Mesenteric fat pad (tissue), 1 donor: ENCODE measurements around the gene ANKRD6. TPM values are rescaled to one million over a fixed set of nuclear protein-coding genes. Genes with fewer than 3 reads are reported as not detected.

ENCODE experiments used
- DNase-seq: peaks from one replicate; pipeline ENCODE4 v3.0.0-alpha.2; 2020; ENCODE audit warnings: low spot score
- total RNA-seq: library from RNA; stranded (reverse); fragmentation: NEBNext Ultra II Directional; extraction: Animal tissue kit (Norgen Biotek cat#: 25700); gene quantifications from one replicate; pipeline ENCODE4 v1.2.1, GENCODE V29; 2021
- donor health status: DM: yes; HTN: yes; CAD: no.

Gene ANKRD6
- total RNA-seq, 1 donor from 2014 or later = 7.1 TPM

- no peak for DNase-seq
These were observed 31.3 kb downstream of the ANKRD6 start for GRCh38 chr6:89464295-89464694.

DNA sequence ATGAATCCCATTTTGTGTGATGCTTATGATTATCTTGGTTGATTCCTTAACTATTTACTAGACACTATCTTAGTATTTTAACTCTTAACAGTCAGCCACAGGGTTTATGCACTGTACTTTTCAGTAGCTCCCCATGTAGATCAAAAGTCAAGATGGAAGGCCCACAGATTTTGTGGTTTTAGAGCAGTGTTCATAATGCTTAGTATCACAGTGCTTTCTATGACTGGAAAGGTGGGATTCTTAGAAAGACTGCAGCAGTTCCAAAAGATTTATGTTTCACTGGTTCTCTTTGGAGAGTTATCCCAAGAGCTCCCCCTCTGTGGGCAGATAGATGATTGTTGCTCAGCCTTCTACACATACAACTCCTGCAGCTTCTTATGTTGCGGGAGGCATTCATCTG, 34.5 kb downstream of the ANKRD6 start:
- no peak for DNase-seq

GRCh38 chr6:89468998-89469397, 36.0 kb downstream of the ANKRD6 start:
- no peak for DNase-seq

- DNase-seq = no peak
These were observed 38.4 kb downstream of the ANKRD6 start for GRCh38 chr6:89471287-89471867.

DNA sequence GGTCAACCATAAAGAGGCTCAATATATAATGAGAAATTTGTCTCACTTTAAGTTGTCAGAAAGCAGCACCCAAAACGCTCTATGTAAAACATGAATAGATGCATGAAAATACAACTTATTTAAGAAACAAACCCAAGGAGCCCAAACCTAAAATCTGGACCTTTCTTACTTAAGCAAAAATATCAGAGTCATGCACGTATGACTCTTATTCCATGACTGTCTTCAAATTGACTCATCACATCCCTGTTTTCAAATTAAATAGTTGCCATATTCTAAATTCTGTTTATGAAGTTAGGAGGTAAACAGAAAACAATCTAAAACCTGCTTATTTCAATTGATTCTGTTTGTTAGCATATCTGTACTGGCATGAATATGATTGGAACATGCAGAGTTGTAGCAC, 42.1 kb downstream of the ANKRD6 start:
- DNase-seq = no peak

DNA sequence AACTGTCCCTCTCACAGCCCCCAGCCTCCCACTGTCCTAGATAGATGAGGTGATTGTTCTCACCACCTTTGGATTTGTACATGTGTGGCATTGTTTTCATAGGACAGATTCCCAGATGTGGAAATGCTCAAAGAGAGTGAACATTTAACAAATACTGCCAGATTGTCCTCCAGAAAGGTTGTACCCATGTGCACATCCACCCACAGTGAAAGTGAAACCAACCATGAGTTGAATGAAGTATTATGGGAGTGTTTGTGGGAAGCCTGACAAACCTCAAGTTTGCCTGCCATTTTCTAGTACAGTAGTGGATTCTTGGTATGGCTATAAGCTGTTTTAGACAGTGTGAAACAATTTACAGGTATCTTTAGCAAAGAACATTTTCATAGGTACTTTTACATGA, 42.7 kb downstream of the ANKRD6 start:
- no peak for DNase-seq

DNA sequence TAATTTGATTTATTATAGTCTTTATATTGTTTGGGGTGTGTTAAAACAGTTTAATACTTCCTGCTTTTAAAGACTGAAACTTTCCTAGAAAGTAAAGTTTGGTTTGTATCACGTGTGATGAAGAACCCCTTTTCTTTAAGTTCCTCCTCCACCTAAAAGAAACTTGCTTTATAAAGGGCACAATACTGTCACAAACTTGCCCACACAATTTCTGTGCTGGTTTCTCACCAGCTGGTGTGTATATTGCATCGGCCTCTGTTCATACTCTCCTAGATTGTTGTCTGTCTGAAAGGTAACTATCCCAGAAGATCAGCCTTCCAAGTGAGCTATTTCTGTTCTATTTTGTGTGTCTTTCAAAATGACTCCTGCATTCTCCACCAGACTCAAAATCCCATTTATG, 46.9 kb downstream of the ANKRD6 start:
- no peak for DNase-seq

DNA sequence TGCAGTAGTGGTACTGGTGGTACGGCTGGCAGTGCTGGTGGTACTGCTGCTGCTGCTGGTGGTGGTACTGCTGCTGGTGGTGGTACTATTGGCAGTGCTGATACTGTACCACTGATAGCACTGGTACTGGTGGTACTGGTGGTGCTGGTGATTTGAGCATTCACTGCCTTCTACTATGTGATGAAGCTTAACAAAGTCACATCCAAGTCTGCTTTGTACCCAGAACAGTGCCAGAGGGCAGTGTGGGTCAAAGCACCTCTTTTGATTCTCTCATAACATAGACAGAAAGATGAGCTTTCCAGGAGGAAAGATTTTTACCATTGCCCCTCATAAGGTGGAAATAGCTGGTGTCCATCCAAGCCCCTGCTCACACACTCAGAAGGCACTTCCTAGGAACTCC, 48.7 kb downstream of the ANKRD6 start:
- DNase-seq = no peak

DNA sequence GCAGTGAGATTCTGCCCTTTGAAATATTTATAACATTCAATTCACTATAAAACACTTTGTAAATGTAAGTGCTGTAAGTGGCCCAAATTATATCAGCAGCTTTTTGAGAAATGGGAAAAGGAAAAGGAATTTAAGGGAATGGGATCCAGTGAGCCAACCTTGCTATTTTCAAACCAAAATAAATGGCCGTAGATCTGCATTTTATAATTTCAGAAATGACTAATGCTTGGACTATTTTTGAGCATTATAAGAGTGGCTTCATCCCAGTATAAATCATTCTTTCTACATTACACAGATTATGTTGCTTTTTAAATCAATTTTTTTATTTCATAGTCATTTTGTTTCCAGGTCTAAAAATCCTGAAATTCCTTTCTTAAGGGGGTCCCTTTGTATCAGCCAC, 49.2 kb downstream of the ANKRD6 start:
- DNase-seq = no peak

DNA sequence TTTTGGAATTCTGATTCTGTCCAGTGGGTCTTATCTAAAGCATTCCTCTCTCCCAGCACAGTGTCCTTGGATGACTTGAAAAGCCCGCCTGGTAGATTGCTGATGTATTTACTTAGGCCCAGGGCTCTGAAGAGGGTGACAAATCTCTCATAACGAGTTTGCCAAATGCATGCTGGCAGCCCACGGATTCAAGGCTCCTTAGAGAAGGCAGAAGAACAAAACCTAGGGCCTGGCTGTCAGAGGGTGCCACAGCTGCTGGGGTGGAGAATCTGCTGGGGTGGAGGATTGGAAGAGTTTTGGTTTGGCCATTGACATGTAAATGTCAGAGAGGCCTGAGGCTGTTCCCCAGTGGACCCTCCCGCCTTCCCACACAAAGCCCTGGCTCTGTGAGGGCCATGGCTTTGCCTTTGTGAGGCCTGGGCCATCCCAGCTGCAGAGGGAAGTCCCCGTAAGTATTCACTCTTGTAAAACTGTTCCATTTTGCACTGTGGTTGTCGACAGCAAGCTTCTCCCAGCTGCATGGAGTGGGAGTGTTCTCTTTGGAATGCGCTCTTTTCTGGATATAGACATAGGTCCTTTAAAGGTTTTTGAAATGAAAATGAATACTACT, 50.3 kb downstream of the ANKRD6 start:
- DNase-seq = no peak

DNA sequence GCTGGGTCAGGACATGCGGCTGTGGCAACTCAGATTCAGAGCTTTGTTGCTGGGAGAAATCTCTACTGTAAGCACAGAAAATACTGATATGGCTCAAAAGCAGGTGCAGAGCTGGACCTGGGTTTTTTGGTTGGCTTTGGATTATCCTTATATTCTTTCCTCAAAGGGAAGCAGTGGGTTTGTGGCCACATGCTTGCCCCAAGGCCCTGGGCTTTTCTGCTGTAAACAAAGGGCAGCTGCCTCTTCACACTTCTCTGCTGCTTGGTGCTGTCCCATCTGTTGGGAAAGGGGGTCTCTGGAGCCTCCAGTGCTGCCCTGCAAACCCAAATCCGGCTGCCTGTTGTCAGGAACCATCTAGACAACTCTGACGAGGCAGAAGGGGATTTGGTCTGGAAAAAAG, 52.4 kb downstream of the ANKRD6 start:
- DNase-seq = no peak

- no peak for DNase-seq
These were observed 54.9 kb downstream of the ANKRD6 start for GRCh38 chr6:89487864-89488263.

DNA sequence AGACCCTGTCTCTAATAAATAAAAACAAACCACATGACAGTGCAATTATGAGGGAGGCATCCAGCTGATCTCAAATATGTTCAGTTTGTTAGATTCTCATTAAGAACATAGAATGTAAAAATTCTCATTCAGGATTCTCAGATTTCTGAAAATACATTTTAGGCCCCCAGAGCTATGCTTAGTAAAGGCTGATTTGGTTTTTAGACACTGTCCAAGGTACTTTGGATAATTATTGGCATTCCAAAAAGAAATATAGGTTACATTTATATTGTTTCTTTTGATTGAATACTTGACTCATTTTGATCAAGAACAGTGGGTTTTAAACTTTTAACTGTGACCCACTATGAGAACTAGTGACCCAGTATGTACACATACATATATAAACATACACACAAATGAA, 55.5 kb downstream of the ANKRD6 start:
- DNase-seq = no peak

DNA sequence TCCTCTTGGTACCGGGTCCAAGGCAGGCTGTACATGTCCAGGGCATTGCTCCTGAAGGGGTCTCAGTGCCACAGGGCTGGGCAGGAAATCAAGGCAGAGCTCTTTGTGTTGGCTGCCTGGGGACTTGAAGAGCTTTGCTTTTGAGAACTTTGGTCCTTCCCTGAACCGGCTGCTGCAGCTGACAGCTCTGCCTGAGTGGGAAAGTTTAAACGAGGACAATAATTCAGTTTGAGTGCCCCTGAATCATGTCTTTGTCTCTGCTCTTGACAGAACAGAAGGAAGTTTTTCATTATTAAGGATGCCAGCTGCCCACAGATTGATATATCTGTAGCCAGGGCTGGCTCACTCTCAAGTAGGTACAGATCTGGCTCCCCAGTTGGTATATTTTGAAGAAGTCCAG, 56.1 kb downstream of the ANKRD6 start:
- DNase-seq = no peak

GRCh38 chr6:89492025-89492640, 59.2 kb downstream of the ANKRD6 start:
- no peak for DNase-seq

GRCh38 chr6:89494131-89494793, 61.3 kb downstream of the ANKRD6 start:
- DNase-seq = no peak

DNA sequence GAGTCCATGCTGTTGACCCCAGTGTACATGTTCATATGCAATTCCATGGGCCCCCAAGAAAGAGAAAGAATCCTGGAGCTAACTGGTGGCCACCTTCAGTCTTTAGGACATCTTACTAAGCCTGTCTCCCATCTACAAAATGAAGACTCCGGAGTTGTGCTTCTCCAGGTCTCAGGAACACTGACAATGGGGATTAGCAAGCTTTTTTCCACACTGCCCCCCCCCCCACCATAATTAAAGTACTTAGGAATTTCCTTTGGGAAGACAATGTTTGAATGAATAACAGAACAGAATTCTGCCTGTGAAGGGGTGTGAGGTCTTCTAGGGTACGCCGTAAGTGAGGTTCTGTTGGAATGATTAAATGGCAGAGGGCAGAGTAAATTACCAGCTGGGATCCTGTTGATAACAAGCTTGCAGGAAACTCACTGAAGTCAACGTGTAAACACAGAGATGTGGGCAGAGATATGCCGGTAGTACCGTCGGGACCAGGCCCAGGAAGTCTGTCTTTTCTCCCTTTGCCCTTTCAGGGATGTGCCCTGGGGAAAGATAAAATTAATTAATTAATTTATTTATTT, 63.1 kb downstream of the ANKRD6 start:
- no peak for DNase-seq

GRCh38 chr6:89500611-89501010, 67.7 kb downstream of the ANKRD6 start:
- no peak for DNase-seq

- no peak for DNase-seq
These were observed 68.3 kb downstream of the ANKRD6 start for GRCh38 chr6:89501222-89501621.

DNA sequence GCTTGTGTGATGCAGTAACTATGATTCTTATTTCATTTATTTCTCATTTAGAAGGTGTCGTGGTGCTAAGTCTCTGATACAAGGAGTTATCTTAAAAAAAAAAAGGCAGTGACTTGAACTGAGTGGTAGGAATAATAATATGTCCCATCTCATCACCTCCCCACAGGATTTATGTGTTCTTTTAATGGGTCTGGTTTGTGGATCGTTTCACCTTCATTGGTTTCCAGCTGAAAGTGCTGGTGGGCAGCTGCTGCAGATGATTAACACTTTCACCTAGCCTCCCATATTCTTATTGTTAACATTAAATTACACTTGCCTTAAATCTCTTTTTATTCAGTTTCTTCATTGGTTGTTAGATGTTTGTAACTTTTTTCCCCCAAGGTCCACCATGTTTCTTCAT, 68.8 kb downstream of the ANKRD6 start:
- DNase-seq = no peak

DNA sequence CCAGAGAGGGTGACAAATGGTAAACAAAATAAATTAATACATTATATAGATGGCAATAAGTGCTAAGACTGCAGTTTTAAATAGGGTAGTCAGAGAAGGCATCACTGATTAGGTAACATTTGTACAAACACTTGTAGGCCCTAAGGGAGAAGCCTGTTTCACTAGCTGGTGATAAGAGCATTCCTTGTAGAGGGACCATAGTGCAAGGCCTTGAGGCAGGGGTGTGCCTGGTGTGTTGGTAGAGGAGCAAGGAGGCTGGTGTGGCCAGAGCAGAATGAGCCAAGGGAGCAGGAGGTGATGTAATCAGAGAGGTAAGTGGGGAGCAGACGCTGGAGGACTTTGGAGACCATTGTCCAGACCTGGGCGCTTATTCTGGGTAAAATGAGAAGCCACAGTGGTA, 70.7 kb downstream of the ANKRD6 start:
- no peak for DNase-seq

GRCh38 chr6:89505847-89506246, 72.9 kb downstream of the ANKRD6 start:
- no peak for DNase-seq
